Activated naive CD8-positive, alpha-beta T cell treated with anti-CD3 and anti-CD28 coated beads, Interleukin-2, amount 50 U/mL, for 24 hours (primary cell): ENCODE data around the gene CELF1.

ENCODE experiments used
- ATAC-seq: fragments of 150-1000 bp; cut with Tn5 transposase; one replicate; pipeline ENCODE4 v1.10.0; 2021
- DNase-seq: peaks from one replicate; pipeline ENCODE4 v3.0.0; 2021
- H3K27ac Mint-ChIP-seq: one replicate; pipeline ENCODE4 v1.8.0; 2021; ENCODE audit warnings: mild to moderate bottlenecking, mixed read lengths
- H3K27me3 Mint-ChIP-seq: one replicate; pipeline ENCODE4 v1.8.0; 2021; ENCODE audit warnings: mixed read lengths
- H3K36me3 Mint-ChIP-seq: one replicate; pipeline ENCODE4 v1.8.0; 2021; ENCODE audit warnings: low read depth, mixed read lengths
- H3K4me1 Mint-ChIP-seq: one replicate; pipeline ENCODE4 v1.8.0; 2021; ENCODE audit warnings: mixed read lengths
- H3K4me3 Mint-ChIP-seq: one replicate; pipeline ENCODE4 v1.8.0; 2021; ENCODE audit warnings: mild to moderate bottlenecking, moderate library complexity, mixed read lengths
- H3K9me3 Mint-ChIP-seq: one replicate; pipeline ENCODE4 v1.8.0; 2021; ENCODE audit warnings: mixed read lengths

The CELF1 gene

GRCh38 chr11:47587039-47587716 lies 34.2 kb upstream of the CELF1 start:
- H3K9me3 Mint-ChIP-seq = no peaks in the 10 kb centered on the region
- no peak overlapping the region for H3K27ac Mint-ChIP-seq
- H3K4me1 Mint-ChIP-seq = peaks cover 6% of the 10 kb centered on the region
- no peak for ATAC-seq
- no peak overlapping the region for H3K4me3 Mint-ChIP-seq
- no peak for DNase-seq
- H3K36me3 Mint-ChIP-seq = peaks cover 16% of the 10 kb centered on the region
- peaks cover 3% of the 10 kb centered on the region for H3K27me3 Mint-ChIP-seq

GRCh38 chr11:47586098-47586855 lies 33.3 kb upstream of the CELF1 start, which contains the start of gene FAM180B:
FAM180B (plus strand) TSS chr11:47586678; CDS start chr11:47586769, 91 bp downstream.
- H3K9me3 Mint-ChIP-seq = no peaks in the 10 kb centered on the region
- no peak within 1 kb of the TSS for H3K4me3 Mint-ChIP-seq
- peaks cover 23% of the 10 kb centered on the region for H3K36me3 Mint-ChIP-seq
- no peak within 1 kb of the TSS for H3K27ac Mint-ChIP-seq
- DNase-seq (no peak), ATAC-seq (no peak)
- H3K4me1 Mint-ChIP-seq = peaks cover 1% of the 10 kb centered on the region
- no peaks in the 10 kb centered on the region for H3K27me3 Mint-ChIP-seq

DNA sequence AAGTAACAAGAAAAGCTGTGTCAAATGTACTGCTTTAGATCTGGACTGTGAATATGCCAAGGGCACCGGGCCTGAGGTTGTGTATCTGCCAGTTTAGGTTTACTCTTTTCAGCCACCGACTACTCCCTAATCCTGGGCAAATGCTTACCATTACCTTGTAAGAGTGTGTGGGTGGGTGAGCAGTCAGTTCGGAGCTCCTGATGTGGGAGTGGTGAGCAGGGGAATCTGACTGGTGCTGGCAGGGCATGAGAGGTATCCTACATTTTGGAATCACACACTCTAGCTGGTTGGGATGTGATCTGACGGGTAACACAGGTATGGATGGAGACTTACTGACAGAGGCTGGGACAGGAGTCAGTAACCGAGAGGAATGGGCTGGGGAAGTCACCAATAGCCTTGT lies 30.9 kb upstream of the CELF1 start:
- DNase-seq = no peak
- Mint-ChIP-seq H3K4me1 (peaks cover 19% of the 10 kb centered on the region), H3K36me3 (peaks cover 40% of the 10 kb centered on the region), H3K9me3 (no peaks in the 10 kb centered on the region), H3K4me3 (no peak overlapping the region), H3K27ac (no peak overlapping the region), H3K27me3 (peaks cover under 1% of the 10 kb centered on the region)
- ATAC-seq = no peak

GRCh38 chr11:47578524-47579494 lies 25.9 kb upstream of the CELF1 start, which contains the start of the genes KBTBD4 and NDUFS3:
KBTBD4 (minus strand) TSS chr11:47578970; CDS start chr11:47578951, 19 bp downstream.
NDUFS3 (plus strand) TSS chr11:47579074; CDS start chr11:47579092, 18 bp downstream.
- Mint-ChIP-seq H3K9me3 (no peaks in the 10 kb centered on the region), H3K27me3 (peaks cover 2% of the 10 kb centered on the region), H3K4me3 (peak within 1 kb of the TSS; percentile 99), H3K27ac (peak within 1 kb of the TSS; percentile 97), H3K4me1 (peaks cover 47% of the 10 kb centered on the region), H3K36me3 (peaks cover 57% of the 10 kb centered on the region)
- DNase-seq = peak; percentile 90
- peak; percentile 96 for ATAC-seq

DNA sequence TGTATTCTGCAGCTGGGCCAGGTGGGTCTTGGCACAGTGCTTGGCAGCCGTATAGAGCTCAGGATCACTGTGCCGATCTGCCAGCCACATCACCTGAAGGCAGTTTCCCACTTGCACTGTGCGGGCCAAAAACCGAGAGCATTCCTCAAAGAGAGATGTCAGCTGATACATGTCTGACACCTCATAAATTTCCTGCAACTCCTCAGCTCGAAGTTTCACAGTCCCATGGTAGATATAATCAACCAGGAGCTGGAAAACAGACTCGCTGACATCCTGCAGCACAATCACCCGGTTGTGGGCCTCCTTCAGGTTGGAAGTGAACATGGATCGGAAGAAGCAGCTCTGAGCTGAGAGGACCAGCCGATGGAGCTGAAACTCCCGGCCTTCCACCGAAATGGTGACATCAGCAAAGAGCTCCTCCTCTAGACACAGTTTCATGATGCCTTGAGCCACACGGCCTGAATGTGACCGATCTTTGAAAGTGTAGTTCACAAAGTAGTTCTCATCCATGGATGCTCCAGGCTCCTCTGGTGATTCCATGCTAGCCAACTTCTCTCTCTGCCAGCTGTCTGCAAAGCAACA lies 24.6 kb upstream of the CELF1 start:
- Mint-ChIP-seq H3K36me3 (peaks cover 59% of the 10 kb centered on the region), H3K27ac (peak overlapping the region; percentile 97), H3K4me3 (peak overlapping the region; percentile 99), H3K27me3 (peaks cover 2% of the 10 kb centered on the region), H3K4me1 (peaks cover 47% of the 10 kb centered on the region), H3K9me3 (no peaks in the 10 kb centered on the region)
- no peak for ATAC-seq
- DNase-seq = no peak

DNA sequence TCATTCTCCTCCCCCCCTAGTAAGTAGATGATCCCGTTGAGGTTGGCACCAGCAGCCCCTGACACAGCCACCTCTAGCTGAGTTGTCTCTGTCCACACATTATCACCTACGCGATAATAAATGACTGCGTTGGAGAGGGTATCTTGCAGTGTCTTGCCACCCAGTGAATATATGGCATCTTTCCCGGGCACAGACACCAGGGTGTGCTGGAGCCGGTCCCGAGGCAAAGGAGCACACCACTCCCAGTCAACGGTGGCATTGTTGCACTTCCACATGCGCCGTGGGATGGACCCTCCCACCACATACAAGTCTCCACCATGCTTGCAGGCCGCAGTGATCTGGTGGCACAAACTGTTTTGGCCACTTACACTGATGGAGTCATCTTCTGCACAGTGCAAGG lies 20.4 kb upstream of the CELF1 start:
- no peaks in the 10 kb centered on the region for H3K27me3 Mint-ChIP-seq
- H3K4me1 Mint-ChIP-seq = peaks cover 23% of the 10 kb centered on the region
- no peak for DNase-seq
- H3K36me3 Mint-ChIP-seq = peaks cover 42% of the 10 kb centered on the region
- no peak overlapping the region for H3K4me3 Mint-ChIP-seq
- H3K9me3 Mint-ChIP-seq = no peaks in the 10 kb centered on the region
- ATAC-seq = no peak
- no peak overlapping the region for H3K27ac Mint-ChIP-seq

- Mint-ChIP-seq H3K4me3 (no peak overlapping the region), H3K27ac (peak overlapping the region; percentile 22), H3K36me3 (peaks cover 42% of the 10 kb centered on the region), H3K4me1 (peaks cover 18% of the 10 kb centered on the region), H3K27me3 (no peaks in the 10 kb centered on the region), H3K9me3 (no peaks in the 10 kb centered on the region)
- DNase-seq = no peak
- ATAC-seq = no peak
These were observed 19.9 kb upstream of the CELF1 start for GRCh38 chr11:47572715-47573255.

DNA sequence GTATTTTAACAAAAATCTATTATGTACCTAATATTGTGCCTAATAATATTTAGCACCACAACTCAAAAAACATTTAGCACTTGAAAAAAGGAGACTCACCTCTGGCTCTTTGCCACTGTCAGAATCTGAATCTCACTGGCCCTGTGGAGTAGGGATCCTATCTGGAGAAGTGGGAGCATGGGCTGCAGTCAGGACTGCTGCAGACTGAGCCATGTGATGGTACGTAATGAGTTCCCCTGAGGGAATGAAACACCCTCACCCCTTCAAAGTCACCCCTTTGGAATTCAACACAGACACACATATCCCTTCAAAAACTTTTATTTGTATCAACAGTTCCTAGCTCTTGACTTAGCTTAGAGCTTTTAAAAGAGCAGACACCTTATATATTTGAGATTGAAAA lies 19.0 kb upstream of the CELF1 start:
- no peak overlapping the region for H3K27ac Mint-ChIP-seq
- peaks cover 39% of the 10 kb centered on the region for H3K36me3 Mint-ChIP-seq
- no peaks in the 10 kb centered on the region for H3K27me3 Mint-ChIP-seq
- H3K4me3 Mint-ChIP-seq = no peak overlapping the region
- DNase-seq (no peak), ATAC-seq (no peak)
- no peaks in the 10 kb centered on the region for H3K9me3 Mint-ChIP-seq
- peaks cover 12% of the 10 kb centered on the region for H3K4me1 Mint-ChIP-seq

- Mint-ChIP-seq H3K36me3 (peaks cover 43% of the 10 kb centered on the region), H3K4me3 (no peak overlapping the region), H3K27me3 (no peaks in the 10 kb centered on the region), H3K4me1 (peaks cover 12% of the 10 kb centered on the region), H3K27ac (no peak overlapping the region), H3K9me3 (no peaks in the 10 kb centered on the region)
- DNase-seq (no peak), ATAC-seq (no peak)
These were observed 18.4 kb upstream of the CELF1 start for GRCh38 chr11:47571357-47571729.

DNA sequence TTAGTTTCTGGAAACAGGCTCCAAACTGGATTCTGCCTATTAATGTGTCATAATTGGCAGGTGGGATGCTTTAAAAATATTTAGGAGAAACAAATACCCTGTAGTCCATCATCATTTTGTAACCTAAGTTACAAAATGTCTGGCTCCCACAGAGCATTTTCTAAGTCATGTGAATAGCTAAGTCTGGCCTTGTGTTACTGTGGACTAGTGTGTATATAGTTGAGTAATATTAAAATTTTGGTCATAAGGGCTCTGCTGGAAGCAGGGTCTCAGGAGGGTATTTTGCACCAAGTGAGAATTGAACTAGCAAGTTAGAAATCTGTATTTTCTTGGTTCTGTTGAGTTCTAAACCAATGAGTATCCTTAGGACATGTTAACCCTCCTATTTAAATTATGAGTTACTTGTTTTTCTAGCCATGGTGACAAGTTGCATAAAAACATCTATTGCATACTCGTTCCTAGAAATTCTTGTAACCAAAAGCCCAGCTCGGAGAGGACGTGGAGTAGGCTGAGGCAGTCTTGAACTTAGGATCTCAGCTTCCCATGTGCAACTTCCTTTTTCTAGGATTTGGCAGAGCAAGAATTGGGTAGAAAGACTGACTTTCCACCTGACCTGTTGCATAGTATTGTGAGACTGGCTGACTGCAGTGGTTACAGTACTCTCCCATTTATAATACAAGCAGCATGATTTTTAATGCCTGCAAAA lies 17.9 kb upstream of the CELF1 start:
- Mint-ChIP-seq H3K27me3 (no peaks in the 10 kb centered on the region), H3K4me1 (peaks cover 14% of the 10 kb centered on the region), H3K36me3 (peaks cover 40% of the 10 kb centered on the region), H3K27ac (no peak overlapping the region), H3K4me3 (no peak overlapping the region), H3K9me3 (no peaks in the 10 kb centered on the region)
- ATAC-seq (no peak), DNase-seq (no peak)

DNA sequence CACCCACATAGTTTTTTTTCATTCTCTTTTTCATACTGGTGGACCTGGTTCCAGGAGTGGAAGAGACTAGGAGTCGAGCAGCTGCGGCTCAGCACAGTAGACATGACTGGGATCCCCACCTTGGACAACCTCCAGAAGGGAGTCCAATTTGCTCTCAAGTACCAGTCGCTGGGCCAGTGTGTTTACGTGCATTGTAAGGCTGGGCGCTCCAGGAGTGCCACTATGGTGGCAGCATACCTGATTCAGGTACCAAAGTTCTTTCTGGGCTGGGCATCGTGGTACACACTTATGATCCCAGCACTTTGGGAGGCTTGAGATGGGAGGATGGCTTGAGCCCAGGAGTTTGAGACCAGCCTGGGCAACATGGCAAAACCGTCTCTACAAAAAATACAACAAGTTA lies 16.7 kb upstream of the CELF1 start:
- ATAC-seq (no peak), DNase-seq (no peak)
- no peaks in the 10 kb centered on the region for H3K27me3 Mint-ChIP-seq
- no peak overlapping the region for H3K4me3 Mint-ChIP-seq
- peaks cover 33% of the 10 kb centered on the region for H3K36me3 Mint-ChIP-seq
- H3K9me3 Mint-ChIP-seq = no peaks in the 10 kb centered on the region
- peaks cover 17% of the 10 kb centered on the region for H3K4me1 Mint-ChIP-seq
- no peak overlapping the region for H3K27ac Mint-ChIP-seq

DNA sequence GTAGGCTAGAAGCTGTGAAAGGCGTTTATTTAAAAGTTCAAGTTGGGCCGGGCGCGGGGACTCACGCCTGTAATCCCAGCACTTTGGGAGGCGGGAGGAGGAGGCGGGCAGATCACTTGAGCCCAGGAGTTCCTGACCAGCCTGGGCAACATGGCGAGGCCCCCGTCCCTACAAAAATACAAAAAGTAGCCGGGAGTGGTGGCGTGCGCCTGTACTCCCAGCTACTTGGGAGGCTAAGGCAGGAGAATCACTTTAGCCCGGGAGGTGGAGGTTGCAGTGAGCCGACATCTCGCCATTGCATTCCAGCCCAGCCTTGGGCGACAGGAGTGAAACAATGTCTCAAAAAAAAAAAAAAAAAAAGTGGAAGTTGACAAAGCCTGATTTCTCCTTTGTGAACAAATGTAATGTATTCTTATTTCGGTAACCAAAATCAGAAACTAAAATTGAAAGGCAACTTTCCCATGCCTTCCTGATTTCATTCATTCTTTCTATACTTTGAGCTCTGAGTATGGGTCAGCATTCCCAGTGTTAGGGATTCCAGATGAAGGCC lies 13.3 kb upstream of the CELF1 start:
- Mint-ChIP-seq H3K36me3 (peaks cover 15% of the 10 kb centered on the region), H3K4me1 (peaks cover 31% of the 10 kb centered on the region), H3K27me3 (no peaks in the 10 kb centered on the region), H3K4me3 (peak overlapping the region; percentile 85), H3K27ac (peak overlapping the region; percentile 83), H3K9me3 (no peaks in the 10 kb centered on the region)
- no peak for DNase-seq
- no peak for ATAC-seq
